ENCODE results near the gene COL28A1.

Gene COL28A1

GRCh38 chr7:7519056-7519455 lies 16.6 kb downstream of the COL28A1 start:
- Histone ChIP-seq H3K4me3 (ENCODE audit: extremely low read depth, insufficient read depth, low read length, poor library complexity, severe bottlenecking) (no peak overlapping the region), H3K9me3 (ENCODE audit: control insufficient read depth, low read length) (no peaks in the 10 kb centered on the region), H3K4me1 (ENCODE audit: control insufficient read depth, insufficient read depth, low read length, poor library complexity, severe bottlenecking) (no peaks in the 10 kb centered on the region), H3K27ac (ENCODE audit: low read depth, low read length, severe bottlenecking) (no peak overlapping the region), H3K36me3 (ENCODE audit: control insufficient read depth, insufficient read depth, low read length) (no peaks in the 10 kb centered on the region)
- 67% methylated on average over 1 of the region's 2 CpGs; no CpG with 5 or more reads in 1 of the 2 experiments for WGBS, 2 experiments (ENCODE audit: insufficient coverage in 2 of 2)

- H3K4me1 ChIP-seq (ENCODE audit: control insufficient read depth, insufficient read depth, low read length, poor library complexity, severe bottlenecking), result no peaks in the 10 kb centered on the region
- no peak overlapping the region for H3K4me3 ChIP-seq (ENCODE audit: extremely low read depth, insufficient read depth, low read length, poor library complexity, severe bottlenecking)
- WGBS, 2 experiments (ENCODE audit: insufficient coverage in 2 of 2), result 100% methylated on average over 1 of the region's 3 CpGs
- no peaks in the 10 kb centered on the region for H3K9me3 ChIP-seq (ENCODE audit: control insufficient read depth, low read length)
- no peak overlapping the region for H3K27ac ChIP-seq (ENCODE audit: low read depth, low read length, severe bottlenecking)
- H3K36me3 ChIP-seq (ENCODE audit: control insufficient read depth, insufficient read depth, low read length), result no peaks in the 10 kb centered on the region
Observed at GRCh38 chr7:7517754-7518153, 17.9 kb downstream of the COL28A1 start.

DNA sequence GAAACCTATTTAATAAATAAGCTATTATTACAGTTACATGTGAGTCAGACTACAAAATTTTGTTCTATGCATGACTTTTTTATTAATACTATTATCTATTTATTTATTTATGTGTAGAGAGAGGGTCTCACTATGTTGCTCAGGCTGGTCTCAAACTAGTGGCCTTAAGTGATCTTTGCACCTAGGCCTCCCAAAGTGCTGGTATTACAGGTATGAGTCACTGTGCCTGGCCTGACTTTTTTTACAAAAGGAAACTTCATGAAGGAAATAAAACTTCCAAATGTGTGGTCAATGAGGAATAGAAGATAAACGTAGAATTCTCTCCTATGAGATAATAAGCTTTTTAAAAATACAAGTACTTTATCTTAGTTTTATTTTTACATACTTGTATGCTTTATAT lies 19.0 kb downstream of the COL28A1 start:
- Histone ChIP-seq H3K9me3 (ENCODE audit: control insufficient read depth, low read length) (no peaks in the 10 kb centered on the region), H3K4me3 (ENCODE audit: extremely low read depth, insufficient read depth, low read length, poor library complexity, severe bottlenecking) (no peak overlapping the region), H3K36me3 (ENCODE audit: control insufficient read depth, insufficient read depth, low read length) (no peaks in the 10 kb centered on the region), H3K4me1 (ENCODE audit: control insufficient read depth, insufficient read depth, low read length, poor library complexity, severe bottlenecking) (no peaks in the 10 kb centered on the region), H3K27ac (ENCODE audit: low read depth, low read length, severe bottlenecking) (no peak overlapping the region)
- no CpG with 5 or more reads among the region's 1 CpG for WGBS, 2 experiments (ENCODE audit: insufficient coverage in 2 of 2)

GRCh38 chr7:7516156-7516555 lies 19.5 kb downstream of the COL28A1 start:
- WGBS, 2 experiments (ENCODE audit: insufficient coverage in 2 of 2), result 67 to 78% methylated on average over 1 of the region's 2 CpGs
- no peak overlapping the region for H3K4me3 ChIP-seq (ENCODE audit: extremely low read depth, insufficient read depth, low read length, poor library complexity, severe bottlenecking)
- H3K9me3 ChIP-seq (ENCODE audit: control insufficient read depth, low read length), result no peaks in the 10 kb centered on the region
- no peaks in the 10 kb centered on the region for H3K4me1 ChIP-seq (ENCODE audit: control insufficient read depth, insufficient read depth, low read length, poor library complexity, severe bottlenecking)
- H3K36me3 ChIP-seq (ENCODE audit: control insufficient read depth, insufficient read depth, low read length), result no peaks in the 10 kb centered on the region
- H3K27ac ChIP-seq (ENCODE audit: low read depth, low read length, severe bottlenecking), result no peak overlapping the region

- Histone ChIP-seq H3K4me1 (ENCODE audit: control insufficient read depth, insufficient read depth, low read length, poor library complexity, severe bottlenecking) (no peaks in the 10 kb centered on the region), H3K9me3 (ENCODE audit: control insufficient read depth, low read length) (no peaks in the 10 kb centered on the region), H3K27ac (ENCODE audit: low read depth, low read length, severe bottlenecking) (no peak overlapping the region), H3K4me3 (ENCODE audit: extremely low read depth, insufficient read depth, low read length, poor library complexity, severe bottlenecking) (no peak overlapping the region), H3K36me3 (ENCODE audit: control insufficient read depth, insufficient read depth, low read length) (no peaks in the 10 kb centered on the region)
- WGBS, 2 experiments (ENCODE audit: insufficient coverage in 2 of 2), result 94 to 100% methylated on average over 1 to 2 of the region's 4 CpGs
Observed at GRCh38 chr7:7512861-7513597, 22.6 kb downstream of the COL28A1 start.

- WGBS, 2 experiments (ENCODE audit: insufficient coverage in 2 of 2), result no CpG with 5 or more reads among the region's 3 CpGs
- no peaks in the 10 kb centered on the region for H3K36me3 ChIP-seq (ENCODE audit: control insufficient read depth, insufficient read depth, low read length)
- H3K4me1 ChIP-seq (ENCODE audit: control insufficient read depth, insufficient read depth, low read length, poor library complexity, severe bottlenecking), result no peaks in the 10 kb centered on the region
- H3K9me3 ChIP-seq (ENCODE audit: control insufficient read depth, low read length), result no peaks in the 10 kb centered on the region
- H3K27ac ChIP-seq (ENCODE audit: low read depth, low read length, severe bottlenecking), result no peak overlapping the region
- H3K4me3 ChIP-seq (ENCODE audit: extremely low read depth, insufficient read depth, low read length, poor library complexity, severe bottlenecking), result no peak overlapping the region
Observed at GRCh38 chr7:7510794-7511193, 24.9 kb downstream of the COL28A1 start.

DNA sequence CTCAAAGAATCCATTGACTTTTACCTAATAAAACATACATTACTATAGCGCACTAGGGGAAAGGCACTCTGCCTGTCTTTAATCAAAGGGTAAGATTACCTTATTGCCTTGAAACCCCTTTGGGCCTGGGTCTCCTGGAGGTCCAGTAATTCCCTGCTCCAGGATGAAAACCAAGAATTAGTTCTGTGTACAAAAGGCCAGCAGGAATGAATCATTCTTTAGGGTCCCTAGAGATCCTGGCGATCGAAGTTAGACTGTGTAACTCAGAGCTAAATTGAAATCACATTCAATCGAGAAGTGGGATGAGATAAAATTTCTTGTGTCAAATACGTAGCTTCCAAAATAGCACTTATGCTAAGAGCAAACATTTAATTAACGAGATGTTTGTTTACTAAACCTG lies 29.8 kb downstream of the COL28A1 start:
- Histone ChIP-seq H3K27ac (ENCODE audit: low read depth, low read length, severe bottlenecking) (no peak overlapping the region), H3K4me1 (ENCODE audit: control insufficient read depth, insufficient read depth, low read length, poor library complexity, severe bottlenecking) (no peaks in the 10 kb centered on the region), H3K4me3 (ENCODE audit: extremely low read depth, insufficient read depth, low read length, poor library complexity, severe bottlenecking) (no peak overlapping the region), H3K9me3 (ENCODE audit: control insufficient read depth, low read length) (no peaks in the 10 kb centered on the region), H3K36me3 (ENCODE audit: control insufficient read depth, insufficient read depth, low read length) (no peaks in the 10 kb centered on the region)
- WGBS, 2 experiments (ENCODE audit: insufficient coverage in 2 of 2), result 83 to 93% methylated on average over 2 to 3 of the region's 6 CpGs

DNA sequence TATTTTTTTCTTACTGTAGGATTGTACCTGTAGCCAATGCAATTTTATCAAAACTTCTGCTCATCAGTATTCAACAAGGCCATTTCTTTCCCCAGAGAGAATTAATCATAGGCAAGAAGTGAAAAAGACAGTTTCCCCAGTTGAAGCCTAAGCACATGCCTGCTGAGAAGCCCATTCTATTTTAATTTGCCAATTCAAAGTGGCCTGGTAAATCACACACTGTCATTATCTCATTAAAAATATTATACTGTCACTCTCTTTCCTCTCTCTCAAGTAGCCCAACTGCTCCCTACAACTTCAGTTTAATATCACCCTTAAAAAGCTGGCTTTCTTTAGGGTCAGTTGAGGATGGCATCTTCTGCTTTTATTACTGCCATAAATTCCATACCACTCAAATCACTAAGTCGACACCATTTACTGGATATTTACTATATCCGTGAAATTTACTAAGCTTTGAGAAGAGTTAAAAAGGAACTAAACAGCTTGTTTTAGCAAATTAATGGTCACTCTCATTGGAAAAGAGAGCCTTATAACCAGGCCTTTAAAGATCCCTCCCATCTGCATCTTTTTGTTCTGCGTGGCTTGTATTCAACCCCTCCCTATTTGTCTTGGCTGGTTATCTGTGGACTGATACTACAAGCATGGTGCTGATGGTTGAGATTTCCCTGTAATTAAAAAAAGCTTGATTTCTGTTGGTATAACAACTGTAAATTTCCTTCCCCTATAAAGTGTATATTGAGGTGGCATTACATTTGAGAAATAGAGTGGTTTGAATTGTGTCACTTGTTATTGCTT lies 30.6 kb downstream of the COL28A1 start:
- Histone ChIP-seq H3K4me1 (ENCODE audit: control insufficient read depth, insufficient read depth, low read length, poor library complexity, severe bottlenecking) (no peaks in the 10 kb centered on the region), H3K27ac (ENCODE audit: low read depth, low read length, severe bottlenecking) (no peak overlapping the region), H3K9me3 (ENCODE audit: control insufficient read depth, low read length) (no peaks in the 10 kb centered on the region), H3K36me3 (ENCODE audit: control insufficient read depth, insufficient read depth, low read length) (no peaks in the 10 kb centered on the region), H3K4me3 (ENCODE audit: extremely low read depth, insufficient read depth, low read length, poor library complexity, severe bottlenecking) (no peak overlapping the region)
- 69% methylated on average over 2 of the region's 3 CpGs; no CpG with 5 or more reads in 1 of the 2 experiments for WGBS, 2 experiments (ENCODE audit: insufficient coverage in 2 of 2)

DNA sequence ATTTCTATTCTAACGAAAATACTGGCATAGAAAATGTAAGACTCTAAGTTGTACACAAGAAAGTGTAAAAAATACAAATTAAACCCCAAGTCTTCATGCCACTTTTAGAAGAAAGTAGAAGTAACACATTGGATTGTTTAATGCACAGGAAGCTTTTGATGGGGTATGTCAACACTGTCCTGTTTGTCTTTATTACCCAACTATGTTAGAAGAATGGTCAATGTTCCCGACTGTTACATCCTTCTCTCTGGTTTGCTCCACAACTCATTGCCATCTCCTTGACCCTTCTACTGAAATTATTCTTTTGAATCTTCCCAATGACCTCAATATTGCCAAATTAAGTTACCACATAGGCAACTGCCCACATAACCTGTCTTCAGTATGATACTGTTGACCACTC lies 35.8 kb downstream of the COL28A1 start:
- no peaks in the 10 kb centered on the region for H3K36me3 ChIP-seq (ENCODE audit: control insufficient read depth, insufficient read depth, low read length)
- no peaks in the 10 kb centered on the region for H3K9me3 ChIP-seq (ENCODE audit: control insufficient read depth, low read length)
- no peak overlapping the region for H3K27ac ChIP-seq (ENCODE audit: low read depth, low read length, severe bottlenecking)
- H3K4me3 ChIP-seq (ENCODE audit: extremely low read depth, insufficient read depth, low read length, poor library complexity, severe bottlenecking), result no peak overlapping the region
- H3K4me1 ChIP-seq (ENCODE audit: control insufficient read depth, insufficient read depth, low read length, poor library complexity, severe bottlenecking), result no peaks in the 10 kb centered on the region
- WGBS, 2 experiments (ENCODE audit: insufficient coverage in 2 of 2), result 93 to 100% methylated on average over 1 of the region's 2 CpGs

DNA sequence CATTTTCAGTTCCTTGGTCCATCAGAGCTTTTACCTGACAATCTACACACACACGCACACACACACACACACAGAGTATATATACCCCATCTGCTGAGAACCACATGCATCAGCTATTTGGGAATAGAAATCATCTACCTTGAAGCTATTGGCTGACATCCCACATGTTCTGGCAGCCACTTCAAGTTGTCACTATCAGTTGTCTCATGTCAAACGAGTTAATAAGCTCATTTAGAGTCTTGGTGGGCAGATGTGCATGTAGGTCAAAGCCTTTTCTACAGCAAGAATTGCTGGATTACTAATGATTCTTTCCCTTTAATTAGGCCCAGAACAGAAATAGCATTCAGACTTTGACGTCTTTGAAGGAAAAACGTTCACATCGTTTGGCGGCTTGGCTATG lies 36.8 kb downstream of the COL28A1 start:
- Histone ChIP-seq H3K4me1 (ENCODE audit: control insufficient read depth, insufficient read depth, low read length, poor library complexity, severe bottlenecking) (no peaks in the 10 kb centered on the region), H3K27ac (ENCODE audit: low read depth, low read length, severe bottlenecking) (no peak overlapping the region), H3K9me3 (ENCODE audit: control insufficient read depth, low read length) (no peaks in the 10 kb centered on the region), H3K4me3 (ENCODE audit: extremely low read depth, insufficient read depth, low read length, poor library complexity, severe bottlenecking) (no peak overlapping the region), H3K36me3 (ENCODE audit: control insufficient read depth, insufficient read depth, low read length) (no peaks in the 10 kb centered on the region)
- WGBS, 2 experiments (ENCODE audit: insufficient coverage in 2 of 2), result no CpG with 5 or more reads among the region's 6 CpGs

DNA sequence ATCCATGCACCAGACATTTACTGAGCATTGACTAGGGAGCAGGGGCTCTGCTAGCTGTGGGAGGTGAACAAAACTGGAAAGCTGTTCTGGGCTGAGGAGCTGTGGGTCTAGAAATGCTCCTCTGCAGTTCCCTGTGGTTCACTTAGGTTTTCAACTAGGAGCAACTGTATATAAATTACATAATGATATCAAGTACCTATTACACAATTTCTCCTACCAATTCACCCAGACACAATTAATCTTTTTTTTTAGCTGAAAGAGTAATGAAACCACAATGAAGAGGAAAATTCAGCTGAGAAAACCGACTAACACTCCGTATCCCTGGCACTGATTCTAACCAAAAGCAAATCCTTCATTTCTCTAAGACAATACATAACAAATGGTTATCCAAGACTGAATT lies 39.4 kb downstream of the COL28A1 start:
- H3K4me1 ChIP-seq (ENCODE audit: control insufficient read depth, insufficient read depth, low read length, poor library complexity, severe bottlenecking), result no peaks in the 10 kb centered on the region
- no peak overlapping the region for H3K27ac ChIP-seq (ENCODE audit: low read depth, low read length, severe bottlenecking)
- H3K4me3 ChIP-seq (ENCODE audit: extremely low read depth, insufficient read depth, low read length, poor library complexity, severe bottlenecking), result no peak overlapping the region
- 100% methylated on average over 2 of the region's 2 CpGs; no CpG with 5 or more reads in 1 of the 2 experiments for WGBS, 2 experiments (ENCODE audit: insufficient coverage in 2 of 2)
- H3K36me3 ChIP-seq (ENCODE audit: control insufficient read depth, insufficient read depth, low read length), result no peaks in the 10 kb centered on the region
- no peaks in the 10 kb centered on the region for H3K9me3 ChIP-seq (ENCODE audit: control insufficient read depth, low read length)

Data from mesodermal cell (in vitro differentiated cells).